Measurements from ENCODE around the gene TRIM71.

DNA sequence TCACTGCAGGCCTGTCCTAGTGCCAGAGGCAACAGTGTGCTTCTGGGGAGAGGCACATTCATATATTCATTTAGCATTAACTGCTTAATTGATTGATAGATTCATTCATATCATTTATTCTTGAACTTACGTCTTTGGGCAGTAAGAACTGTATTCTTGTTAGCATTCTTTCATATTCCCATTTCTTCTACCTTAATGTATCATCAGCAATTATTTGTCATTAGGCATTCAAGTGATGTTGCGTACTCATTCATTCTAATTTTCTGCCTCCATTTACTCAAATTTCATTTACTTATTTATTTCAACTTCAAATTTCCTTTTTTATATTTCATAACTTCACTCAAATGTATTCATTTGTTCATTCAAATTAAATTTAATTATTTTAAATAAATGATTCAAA, 102.1 kb downstream of the TRIM71 start:
- TF ChIP-seq, protein P1, sequence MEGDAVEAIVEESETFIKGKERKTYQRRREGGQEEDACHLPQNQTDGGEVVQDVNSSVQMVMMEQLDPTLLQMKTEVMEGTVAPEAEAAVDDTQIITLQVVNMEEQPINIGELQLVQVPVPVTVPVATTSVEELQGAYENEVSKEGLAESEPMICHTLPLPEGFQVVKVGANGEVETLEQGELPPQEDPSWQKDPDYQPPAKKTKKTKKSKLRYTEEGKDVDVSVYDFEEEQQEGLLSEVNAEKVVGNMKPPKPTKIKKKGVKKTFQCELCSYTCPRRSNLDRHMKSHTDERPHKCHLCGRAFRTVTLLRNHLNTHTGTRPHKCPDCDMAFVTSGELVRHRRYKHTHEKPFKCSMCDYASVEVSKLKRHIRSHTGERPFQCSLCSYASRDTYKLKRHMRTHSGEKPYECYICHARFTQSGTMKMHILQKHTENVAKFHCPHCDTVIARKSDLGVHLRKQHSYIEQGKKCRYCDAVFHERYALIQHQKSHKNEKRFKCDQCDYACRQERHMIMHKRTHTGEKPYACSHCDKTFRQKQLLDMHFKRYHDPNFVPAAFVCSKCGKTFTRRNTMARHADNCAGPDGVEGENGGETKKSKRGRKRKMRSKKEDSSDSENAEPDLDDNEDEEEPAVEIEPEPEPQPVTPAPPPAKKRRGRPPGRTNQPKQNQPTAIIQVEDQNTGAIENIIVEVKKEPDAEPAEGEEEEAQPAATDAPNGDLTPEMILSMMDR (IDR thresholded peaks at IDR 0.05) = no peak
- no peak for TF ChIP-seq POLR2A (IDR thresholded peaks at IDR 0.05)
